Calu3 (cell line): ENCODE measurements around the gene POLR3H. TPM values are rescaled to one million over a fixed set of nuclear protein-coding genes. Genes with fewer than 3 reads are reported as not detected.

Experiments used
- BruUV-seq: library from RNA; stranded (reverse); fragments of 400-500 nt; replicated peaks from 2 replicates; lab custom pipeline; 2021; lab: Mats Ljungman, UMichigan
- CTCF ChIA-PET: fragments of 300-600 bp; sonication (Branson Sonifier 250); formaldehyde crosslinking; loops from one replicate; lab custom pipeline; 2022; ENCODE audit warnings: antibody characterized with exemption; lab: Charles Lee
- DNase-seq: peaks from one replicate; pipeline ENCODE4 v3.0.0; 2022
- H3K27ac Mint-ChIP-seq: one replicate; pipeline ENCODE4 v1.8.0; 2022; ENCODE audit warnings: mixed read lengths; ENCODE audit not compliant: unreplicated experiment
- H3K27me3 Mint-ChIP-seq: one replicate; pipeline ENCODE4 v1.8.0; 2022; ENCODE audit warnings: mixed read lengths; ENCODE audit not compliant: unreplicated experiment
- H3K36me3 Mint-ChIP-seq: one replicate; pipeline ENCODE4 v1.8.0; 2022; ENCODE audit warnings: mild to moderate bottlenecking, moderate library complexity, mixed read lengths; ENCODE audit not compliant: insufficient read depth, unreplicated experiment
- H3K4me1 Mint-ChIP-seq: one replicate; pipeline ENCODE4 v1.8.0; 2022; ENCODE audit warnings: mild to moderate bottlenecking, low read depth, mixed read lengths; ENCODE audit not compliant: unreplicated experiment
- H3K4me3 Mint-ChIP-seq: one replicate; pipeline ENCODE4 v1.8.0; 2022; ENCODE audit warnings: mild to moderate bottlenecking, low read depth, moderate library complexity, mixed read lengths; ENCODE audit not compliant: unreplicated experiment
- H3K9me3 Mint-ChIP-seq: one replicate; pipeline ENCODE4 v1.8.0; 2022; ENCODE audit warnings: low read depth, mixed read lengths; ENCODE audit not compliant: unreplicated experiment
- intact Hi-C: fragments of 100-400 bp; cut with micrococcal nuclease; formaldehyde crosslinking; loops from one replicate; pipeline ENCODE4 v1.10.0; 2022; ENCODE audit not compliant: unreplicated experiment
- total RNA-seq: library from RNA; stranded (reverse); gene quantifications from 2 replicates; pipeline ENCODE4 v1.2.3, GENCODE V29; 2022
- TF ChIP-seq, protein P1 (sequence below): fragments of 200-600 bp; IDR thresholded peaks from one replicate; pipeline ENCODE4 v1.8.0; 2022; ENCODE audit warnings: antibody characterized with exemption; ENCODE audit not compliant: unreplicated experiment

Gene POLR3H
- total RNA-seq, 1 experiment from 2014 or later, result 49.7 TPM

GRCh38 chr22:41540365-41540764 lies 3.9 kb downstream of the POLR3H start:
- DNase-seq, result no peak
- TF ChIP-seq, protein P1, sequence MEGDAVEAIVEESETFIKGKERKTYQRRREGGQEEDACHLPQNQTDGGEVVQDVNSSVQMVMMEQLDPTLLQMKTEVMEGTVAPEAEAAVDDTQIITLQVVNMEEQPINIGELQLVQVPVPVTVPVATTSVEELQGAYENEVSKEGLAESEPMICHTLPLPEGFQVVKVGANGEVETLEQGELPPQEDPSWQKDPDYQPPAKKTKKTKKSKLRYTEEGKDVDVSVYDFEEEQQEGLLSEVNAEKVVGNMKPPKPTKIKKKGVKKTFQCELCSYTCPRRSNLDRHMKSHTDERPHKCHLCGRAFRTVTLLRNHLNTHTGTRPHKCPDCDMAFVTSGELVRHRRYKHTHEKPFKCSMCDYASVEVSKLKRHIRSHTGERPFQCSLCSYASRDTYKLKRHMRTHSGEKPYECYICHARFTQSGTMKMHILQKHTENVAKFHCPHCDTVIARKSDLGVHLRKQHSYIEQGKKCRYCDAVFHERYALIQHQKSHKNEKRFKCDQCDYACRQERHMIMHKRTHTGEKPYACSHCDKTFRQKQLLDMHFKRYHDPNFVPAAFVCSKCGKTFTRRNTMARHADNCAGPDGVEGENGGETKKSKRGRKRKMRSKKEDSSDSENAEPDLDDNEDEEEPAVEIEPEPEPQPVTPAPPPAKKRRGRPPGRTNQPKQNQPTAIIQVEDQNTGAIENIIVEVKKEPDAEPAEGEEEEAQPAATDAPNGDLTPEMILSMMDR, result no peak
- no peak overlapping the region for H3K27ac Mint-ChIP-seq
- no peaks in the 10 kb centered on the region for H3K9me3 Mint-ChIP-seq
- BruUV-seq, result no TSS peak
- CTCF ChIA-PET, result no interaction called here
- no peak overlapping the region for H3K4me3 Mint-ChIP-seq
- intact Hi-C loops, result no loop called here
- H3K27me3 Mint-ChIP-seq, result no peaks in the 10 kb centered on the region
- H3K36me3 Mint-ChIP-seq, result peaks cover 54% of the 10 kb centered on the region
- H3K4me1 Mint-ChIP-seq, result peaks cover 34% of the 10 kb centered on the region

- intact Hi-C loops, result no loop called here
- CTCF ChIA-PET, result interaction anchor here (0.6 kb wide), 1 partner anchor 998 kb away, joined by 3 read pairs; no protein-coding TSS in a partner anchor
Observed at GRCh38 chr22:41540006-41540315, 4.3 kb downstream of the POLR3H start.

GRCh38 chr22:41539146-41540005 lies 4.9 kb downstream of the POLR3H start:
- peaks cover 59% of the 10 kb centered on the region for H3K36me3 Mint-ChIP-seq
- no peak overlapping the region for H3K27ac Mint-ChIP-seq
- H3K4me3 Mint-ChIP-seq, result no peak overlapping the region
- intact Hi-C loops, result no loop called here
- peaks cover 25% of the 10 kb centered on the region for H3K4me1 Mint-ChIP-seq
- TF ChIP-seq, protein P1, result no peak
- DNase-seq, result no peak
- H3K27me3 Mint-ChIP-seq, result no peaks in the 10 kb centered on the region
- CTCF ChIA-PET, result interaction anchor here (0.6 kb wide), 2 partner anchors 113 to 998 kb away, joined by 3 to 4 read pairs; no protein-coding TSS in a partner anchor
- BruUV-seq, result no TSS peak
- no peaks in the 10 kb centered on the region for H3K9me3 Mint-ChIP-seq

More at GRCh38 chr22:41540006-41540315, 4.3 kb downstream of the POLR3H start:
- TF ChIP-seq, protein P1, result no peak
- H3K36me3 Mint-ChIP-seq, result peaks cover 58% of the 10 kb centered on the region
- H3K27ac Mint-ChIP-seq, result no peak overlapping the region
- BruUV-seq, result no TSS peak
- H3K27me3 Mint-ChIP-seq, result no peaks in the 10 kb centered on the region
- H3K4me3 Mint-ChIP-seq, result no peak overlapping the region
- H3K9me3 Mint-ChIP-seq, result no peaks in the 10 kb centered on the region
- H3K4me1 Mint-ChIP-seq, result peaks cover 30% of the 10 kb centered on the region
- no peak for DNase-seq

- H3K27ac Mint-ChIP-seq, result no peak overlapping the region
- intact Hi-C loops, result no loop called here
- peaks cover 25% of the 10 kb centered on the region for H3K4me1 Mint-ChIP-seq
- no peaks in the 10 kb centered on the region for H3K27me3 Mint-ChIP-seq
- BruUV-seq, result no TSS peak
- no peak overlapping the region for H3K4me3 Mint-ChIP-seq
- H3K9me3 Mint-ChIP-seq, result no peaks in the 10 kb centered on the region
- H3K36me3 Mint-ChIP-seq, result peaks cover 57% of the 10 kb centered on the region
- CTCF ChIA-PET, result interaction anchor here (0.6 kb wide), 1 partner anchor 113 kb away, joined by 4 read pairs; no protein-coding TSS in a partner anchor
- TF ChIP-seq, protein P1, result no peak
- no peak for DNase-seq
Observed at GRCh38 chr22:41538583-41538982, 5.7 kb downstream of the POLR3H start.
